K562 (cell line): ENCODE data around the gene PTH2. TPM values are rescaled to one million over a fixed set of nuclear protein-coding genes. Genes with fewer than 3 reads are reported as not detected.

Experiments
- ATAC-seq: fragments of 200-7000 bp; cut with Tn5 transposase; 3 replicates; pipeline ENCODE4 v1.9.1; 2020; ENCODE audit warnings: moderate library complexity
- BruUV-seq: library from RNA; stranded (reverse); fragments of 400-500 nt; replicated peaks from 2 replicates; lab custom pipeline; 2021; lab: Mats Ljungman, UMichigan
- CTCF ChIA-PET: fragments of 300-600 bp; formaldehyde crosslinking; extraction: SDS; loops from one replicate; lab custom pipeline; 2021; ENCODE audit warnings: low intra/inter-chr PET ratio; lab: Yijun Ruan, JAX
- POLR2A ChIA-PET: fragments of 300-600, 350-650 bp; sonication (Branson Sonifier 250); formaldehyde crosslinking; extraction: SDS; loops from one replicate; lab custom pipeline; 2021; ENCODE audit warnings: antibody characterized with exemption, inconsistent platforms; lab: Yijun Ruan, JAX
- DNase-seq, 4 experiments: peaks; one replicate each; pipeline versions ENCODE4 v3.0.0 to v3.0.0-alpha.2; 2011 to 2018; ENCODE audit warnings: low spot score in 3 of 4, mixed read lengths in 3 of 4; ENCODE audit errors: extremely low read depth in 1 of 4
- FAIRE-seq: peaks from 2 replicates; lab custom pipeline; 2011; peaks lifted over from hg19 to GRCh38; lab: Jason Lieb, UNC
- H2AFZ ChIP-seq: 2 replicates; pipeline ENCODE4 v1.6.0; 2011; ENCODE audit warnings: low read depth, low read length, control low read depth, inconsistent platforms
- H3K27ac ChIP-seq: fragments of 200-600 bp; 3 replicates; pipeline ENCODE4 v1.8.0; 2011; ENCODE audit warnings: low read depth, mild to moderate bottlenecking, control low read depth, inconsistent platforms, low read length, moderate library complexity, mixed read lengths; ENCODE audit errors: extremely low read depth
- H3K27me3 ChIP-seq, 2 experiments: fragments of 300-600 bp in 1 of 2; 2 replicates in 1 of 2; 3 replicates in 1 of 2; pipeline versions ENCODE4 v1.6.0 to v1.8.0; 2011; ENCODE audit warnings: inconsistent platforms in 2 of 2, low read length in 2 of 2, mild to moderate bottlenecking in 1 of 2, mixed read lengths in 1 of 2, moderate library complexity in 1 of 2; ENCODE audit not compliant: control insufficient read depth in 2 of 2, insufficient read depth in 2 of 2
- H3K36me3 ChIP-seq: fragments of 300-600 bp; 3 replicates; pipeline ENCODE4 v1.8.0; 2011; ENCODE audit warnings: mild to moderate bottlenecking, low read length, inconsistent platforms; ENCODE audit not compliant: control insufficient read depth, insufficient read depth
- H3K4me1 ChIP-seq, 2 experiments: fragments of 200-600 bp in 1 of 2; replicated peaks in 1 of 2; 2 replicates in 1 of 2; 3 replicates in 1 of 2; pipeline versions ENCODE4 v1.5.1 to v1.8.0; 2011; ENCODE audit warnings: inconsistent platforms in 2 of 2, low read length in 2 of 2, mild to moderate bottlenecking in 1 of 2, mixed read lengths in 1 of 2, moderate library complexity in 1 of 2; ENCODE audit not compliant: control insufficient read depth in 2 of 2, insufficient read depth in 2 of 2
- H3K4me2 ChIP-seq: 2 replicates; pipeline ENCODE4 v1.6.1; 2011; ENCODE audit warnings: low read length, control low read depth, inconsistent platforms, mixed read lengths; ENCODE audit not compliant: insufficient read depth
- H3K4me3 ChIP-seq: fragments of 200-600 bp; sonication (generic), shearing (Covaris generic); 2 replicates; pipeline ENCODE4 v1.5.1; 2016; ENCODE audit warnings: control low read depth, inconsistent platforms
- H3K79me2 ChIP-seq: fragments of 200-600 bp; 3 replicates; pipeline ENCODE4 v1.8.0; 2011; ENCODE audit warnings: low read length, inconsistent platforms; ENCODE audit not compliant: control insufficient read depth, insufficient read depth
- H3K9ac ChIP-seq, 2 experiments: 2 replicates each; pipeline versions ENCODE4 v1.6.0 to v1.6.1; 2011; ENCODE audit warnings: low read depth in 2 of 2, low read length in 2 of 2, control low read depth in 1 of 2, inconsistent platforms in 1 of 2, mild to moderate bottlenecking in 1 of 2, mixed read lengths in 1 of 2; ENCODE audit not compliant: insufficient read depth in 1 of 2
- H3K9me1 ChIP-seq: one replicate; pipeline ENCODE4 v1.6.0; 2011; ENCODE audit warnings: inconsistent platforms, mild to moderate bottlenecking, low read length, moderate library complexity; ENCODE audit not compliant: control insufficient read depth, insufficient read depth
- H3K9me3 ChIP-seq: replicated peaks from 2 replicates; pipeline ENCODE4 v1.5.1; 2011; ENCODE audit warnings: low read depth, low read length, inconsistent platforms; ENCODE audit not compliant: control insufficient read depth, insufficient read depth
- H4K20me1 ChIP-seq: replicated peaks from 2 replicates; pipeline ENCODE4 v1.6.1; 2011; ENCODE audit warnings: low read length, inconsistent platforms, mixed read lengths; ENCODE audit not compliant: control insufficient read depth, insufficient read depth
- CTCFL ChIP-seq: IDR thresholded peaks from 2 replicates; pipeline ENCODE4 v1.6.1; 2011; ENCODE audit warnings: borderline replicate concordance, low read depth, mild to moderate bottlenecking, moderate library complexity, low read length; ENCODE audit not compliant: insufficient read depth, poor library complexity, severe bottlenecking
- HLTF ChIP-seq: fragments of 450-650 bp; IDR thresholded peaks from 2 replicates; pipeline ENCODE4 v1.6.1; 2016
- POLR2B ChIP-seq: fragments of 450-650 bp; IDR thresholded peaks from 2 replicates; pipeline ENCODE4 v1.6.1; 2018; ENCODE audit warnings: low read depth; ENCODE audit not compliant: partially characterized antibody
- POLR2G ChIP-seq: fragments of 200-400 bp; formaldehyde crosslinking; IDR thresholded peaks from 2 replicates; pipeline ENCODE4 v1.6.1; 2017; ENCODE audit warnings: low read depth, mild to moderate bottlenecking, antibody characterized with exemption, low read length, moderate library complexity
- ZNF263 ChIP-seq: sonication (generic); formaldehyde crosslinking; IDR thresholded peaks from 2 replicates; pipeline ENCODE4 v1.8.0; 2022; ENCODE audit warnings: mild to moderate bottlenecking, missing genetic modification reagents, borderline replicate concordance
- WGBS: fragments of 100-300 bp; shearing (Covaris generic); methylation state at CpG from one replicate; pipeline ENCODE4 v1.1.6; 2016; ENCODE audit warnings: low coverage, mixed read lengths; ENCODE audit not compliant: insufficient coverage; ENCODE audit errors: missing lambda C conversion rate; 5-methylcytosine and 5-hydroxymethylcytosine counted together
- in situ Hi-C: fragments of 300-500 bp; cut with MboI; formaldehyde crosslinking; loops from 4 replicates; pipeline ENCODE4 v1.15.0; 2018; ENCODE audit warnings: inconsistent platforms, mixed read lengths
- intact Hi-C: fragments of 100-400 bp; cut with micrococcal nuclease; formaldehyde crosslinking; loops from 2 replicates; pipeline ENCODE4 v1.14.2; 2022
- polyA plus RNA-seq, 8 experiments: library from polyadenylated mRNA; depleted of rRNA in 4 of 8; stranded (reverse) in 5 of 8; unstranded in 3 of 8; fragments of >200 nt; fragmentation: Nextera tagmentation in 2 of 8; fragmentation: Illumina TruSeq in 1 of 8; extraction: Ambion mirVana in 2 of 8; extraction: Trizol in 1 of 8; gene quantifications; 2 replicates each; pipeline versions ENCODE4 v1.2.1 to v1.2.3, GENCODE V29; 2011 to 2014; ENCODE audit warnings: inconsistent platforms in 1 of 8, missing spikeins in 1 of 8
- total RNA-seq, 7 experiments: library from RNA; depleted of rRNA in 6 of 7; stranded (reverse); fragments of >200 nt in 6 of 7; fragmentation: Illumina TruSeq in 2 of 7; extraction: Trizol in 2 of 7; gene quantifications; 2 replicates each; pipeline versions ENCODE4 v1.2.1 to v1.2.3, GENCODE V29; 2011 to 2021; ENCODE audit warnings: low replicate concordance in 1 of 7
- TF ChIP-seq, protein P1 (sequence below): fragments of 200-800 bp; sonication (Bioruptor generic); IDR thresholded peaks from 2 replicates; pipeline ENCODE4 v1.6.1; 2016; ENCODE audit warnings: missing genetic modification characterization, missing compliant biosample characterization
- TF ChIP-seq, protein P2 (sequence below): fragments of 450-650 bp; formaldehyde crosslinking; IDR thresholded peaks from 2 replicates; pipeline ENCODE4 v1.4.0; 2020; ENCODE audit warnings: mild to moderate bottlenecking, mixed read lengths

PTH2 gene
- total and polyA plus RNA-seq, 9 of the 15 experiments (the other 6 are each of a cell fraction or from before 2014, with no cell fraction given): 1.3 TPM; not detected in 8

GRCh38 chr19:49447485-49448431, 24.5 kb upstream of the PTH2 start (continued):
- TF ChIP-seq, protein P1, sequence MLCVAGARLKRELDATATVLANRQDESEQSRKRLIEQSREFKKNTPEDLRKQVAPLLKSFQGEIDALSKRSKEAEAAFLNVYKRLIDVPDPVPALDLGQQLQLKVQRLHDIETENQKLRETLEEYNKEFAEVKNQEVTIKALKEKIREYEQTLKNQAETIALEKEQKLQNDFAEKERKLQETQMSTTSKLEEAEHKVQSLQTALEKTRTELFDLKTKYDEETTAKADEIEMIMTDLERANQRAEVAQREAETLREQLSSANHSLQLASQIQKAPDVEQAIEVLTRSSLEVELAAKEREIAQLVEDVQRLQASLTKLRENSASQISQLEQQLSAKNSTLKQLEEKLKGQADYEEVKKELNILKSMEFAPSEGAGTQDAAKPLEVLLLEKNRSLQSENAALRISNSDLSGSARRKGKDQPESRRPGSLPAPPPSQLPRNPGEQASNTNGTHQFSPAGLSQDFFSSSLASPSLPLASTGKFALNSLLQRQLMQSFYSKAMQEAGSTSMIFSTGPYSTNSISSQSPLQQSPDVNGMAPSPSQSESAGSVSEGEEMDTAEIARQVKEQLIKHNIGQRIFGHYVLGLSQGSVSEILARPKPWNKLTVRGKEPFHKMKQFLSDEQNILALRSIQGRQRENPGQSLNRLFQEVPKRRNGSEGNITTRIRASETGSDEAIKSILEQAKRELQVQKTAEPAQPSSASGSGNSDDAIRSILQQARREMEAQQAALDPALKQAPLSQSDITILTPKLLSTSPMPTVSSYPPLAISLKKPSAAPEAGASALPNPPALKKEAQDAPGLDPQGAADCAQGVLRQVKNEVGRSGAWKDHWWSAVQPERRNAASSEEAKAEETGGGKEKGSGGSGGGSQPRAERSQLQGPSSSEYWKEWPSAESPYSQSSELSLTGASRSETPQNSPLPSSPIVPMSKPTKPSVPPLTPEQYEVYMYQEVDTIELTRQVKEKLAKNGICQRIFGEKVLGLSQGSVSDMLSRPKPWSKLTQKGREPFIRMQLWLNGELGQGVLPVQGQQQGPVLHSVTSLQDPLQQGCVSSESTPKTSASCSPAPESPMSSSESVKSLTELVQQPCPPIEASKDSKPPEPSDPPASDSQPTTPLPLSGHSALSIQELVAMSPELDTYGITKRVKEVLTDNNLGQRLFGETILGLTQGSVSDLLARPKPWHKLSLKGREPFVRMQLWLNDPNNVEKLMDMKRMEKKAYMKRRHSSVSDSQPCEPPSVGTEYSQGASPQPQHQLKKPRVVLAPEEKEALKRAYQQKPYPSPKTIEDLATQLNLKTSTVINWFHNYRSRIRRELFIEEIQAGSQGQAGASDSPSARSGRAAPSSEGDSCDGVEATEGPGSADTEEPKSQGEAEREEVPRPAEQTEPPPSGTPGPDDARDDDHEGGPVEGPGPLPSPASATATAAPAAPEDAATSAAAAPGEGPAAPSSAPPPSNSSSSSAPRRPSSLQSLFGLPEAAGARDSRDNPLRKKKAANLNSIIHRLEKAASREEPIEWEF (CRISPR knock-in tag): no peak

GRCh38 chr19:49445997-49446396, 22.8 kb upstream of the PTH2 start:
- Histone ChIP-seq H3K9me3 (no peaks in the 10 kb centered on the region), H3K27me3 (peaks cover under 1 to 1% of the 10 kb centered on the region in 2 experiments; a peak in 2 of 5 replicates), H2AFZ (no peak overlapping the region), H3K9ac (no peak overlapping the region), H3K79me2 (peaks cover 28% of the 10 kb centered on the region), H3K27ac (no peak overlapping the region), H3K9me1 (no peaks in the 10 kb centered on the region), H3K4me2 (no peak overlapping the region), H4K20me1 (no peaks in the 10 kb centered on the region; the same call in 1 of the 2 replicates), H3K36me3 (peaks cover 41% of the 10 kb centered on the region; the same call in 2 of the 3 replicates), H3K4me3 (no peak overlapping the region), H3K4me1 (peaks cover 24 to 67% of the 10 kb centered on the region in 2 experiments)
- no peak for DNase-seq
- CTCF ChIA-PET: no interaction called here
- no peak for ATAC-seq
- intact Hi-C loops (loop anchor here (10.0 kb wide), 1 partner anchor 181 kb away; no protein-coding TSS in a partner anchor), in situ Hi-C loops (no loop called here)
- no peak for FAIRE-seq
- POLR2A ChIA-PET: interaction anchor here (1.4 to 1.6 kb wide), 2 partner anchors 54 to 83 kb away, joined by 3 to 4 read pairs; no protein-coding TSS in a partner anchor
- WGBS: 75% methylated on average over 3 of the region's 3 CpGs
- BruUV-seq: no TSS peak
- 0 out of 2 replicates have a peak, but pooled peaks have one; percentile 18 for TF ChIP-seq POLR2G
- TF ChIP-seq HLTF: no peak
- TF ChIP-seq, protein P2, sequence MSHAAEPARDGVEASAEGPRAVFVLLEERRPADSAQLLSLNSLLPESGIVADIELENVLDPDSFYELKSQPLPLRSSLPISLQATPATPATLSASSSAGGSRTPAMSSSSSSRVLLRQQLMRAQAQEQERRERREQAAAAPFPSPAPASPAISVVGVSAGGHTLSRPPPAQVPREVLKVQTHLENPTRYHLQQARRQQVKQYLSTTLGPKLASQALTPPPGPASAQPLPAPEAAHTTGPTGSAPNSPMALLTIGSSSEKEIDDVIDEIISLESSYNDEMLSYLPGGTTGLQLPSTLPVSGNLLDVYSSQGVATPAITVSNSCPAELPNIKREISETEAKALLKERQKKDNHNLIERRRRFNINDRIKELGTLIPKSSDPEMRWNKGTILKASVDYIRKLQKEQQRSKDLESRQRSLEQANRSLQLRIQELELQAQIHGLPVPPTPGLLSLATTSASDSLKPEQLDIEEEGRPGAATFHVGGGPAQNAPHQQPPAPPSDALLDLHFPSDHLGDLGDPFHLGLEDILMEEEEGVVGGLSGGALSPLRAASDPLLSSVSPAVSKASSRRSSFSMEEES (CRISPR knock-in tag): no peak
- peak; percentile 94 for TF ChIP-seq ZNF263 (CRISPR knock-in tag)
- peak; percentile 4 for TF ChIP-seq POLR2B
- peak; percentile 52 for TF ChIP-seq CTCFL
